B cell (primary cell): ENCODE measurements around the gene PRODH2.

Source experiments
- EZH2 ChIP-seq: IDR thresholded peaks from 2 replicates; pipeline ENCODE4 v1.6.1; 2012; ENCODE audit warnings: borderline replicate concordance, low read depth, mild to moderate bottlenecking, moderate library complexity, low read length; ENCODE audit not compliant: insufficient read depth, poor library complexity, severe bottlenecking
- TF ChIP-seq, protein P1 (sequence below): fragments of 200-600 bp; IDR thresholded peaks from one replicate; pipeline ENCODE4 v1.8.0; 2022; ENCODE audit warnings: antibody characterized with exemption, mild to moderate bottlenecking

- TF ChIP-seq, protein P1, sequence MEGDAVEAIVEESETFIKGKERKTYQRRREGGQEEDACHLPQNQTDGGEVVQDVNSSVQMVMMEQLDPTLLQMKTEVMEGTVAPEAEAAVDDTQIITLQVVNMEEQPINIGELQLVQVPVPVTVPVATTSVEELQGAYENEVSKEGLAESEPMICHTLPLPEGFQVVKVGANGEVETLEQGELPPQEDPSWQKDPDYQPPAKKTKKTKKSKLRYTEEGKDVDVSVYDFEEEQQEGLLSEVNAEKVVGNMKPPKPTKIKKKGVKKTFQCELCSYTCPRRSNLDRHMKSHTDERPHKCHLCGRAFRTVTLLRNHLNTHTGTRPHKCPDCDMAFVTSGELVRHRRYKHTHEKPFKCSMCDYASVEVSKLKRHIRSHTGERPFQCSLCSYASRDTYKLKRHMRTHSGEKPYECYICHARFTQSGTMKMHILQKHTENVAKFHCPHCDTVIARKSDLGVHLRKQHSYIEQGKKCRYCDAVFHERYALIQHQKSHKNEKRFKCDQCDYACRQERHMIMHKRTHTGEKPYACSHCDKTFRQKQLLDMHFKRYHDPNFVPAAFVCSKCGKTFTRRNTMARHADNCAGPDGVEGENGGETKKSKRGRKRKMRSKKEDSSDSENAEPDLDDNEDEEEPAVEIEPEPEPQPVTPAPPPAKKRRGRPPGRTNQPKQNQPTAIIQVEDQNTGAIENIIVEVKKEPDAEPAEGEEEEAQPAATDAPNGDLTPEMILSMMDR: no peak
- no peak for TF ChIP-seq EZH2
Measured at GRCh38 chr19:35847911-35848310, 35.3 kb upstream of the PRODH2 start.
